ENCODE data around the gene EPB41. TPM values are rescaled to one million over a fixed set of nuclear protein-coding genes. Genes with fewer than 3 reads are reported as not detected.

The EPB41 gene
- total and polyA plus RNA-seq, 2 of the 8 experiments (the other 6 are each of a cell fraction or from before 2014, with no cell fraction given), result 36.7 to 109 TPM

GRCh38 chr1:28886731-28887418 lies 27.5 kb upstream of the EPB41 start (continued):
- TF ChIP-seq POLR2AphosphoS5 (IDR thresholded peaks at IDR 0.05; ENCODE audit: low read depth, low read length) (no peak), SIX5 (IDR thresholded peaks at IDR 0.05; ENCODE audit: low read depth, low read length) (no peak), NRF1 (IDR thresholded peaks at IDR 0.05; ENCODE audit: low read depth, low read length) (no peak), SUZ12 (IDR thresholded peaks at IDR 0.05; ENCODE audit: low read length) (no peak), TAF7 (optimal IDR thresholded peaks at IDR 0.05; ENCODE audit: borderline replicate concordance, low read depth, low read length) (peak; percentile 20), CBX8 (IDR thresholded peaks at IDR 0.05; ENCODE audit: borderline replicate concordance, low read depth, low read length) (no peak), USF2 (IDR thresholded peaks at IDR 0.05; ENCODE audit: low read length) (peak; percentile 42; the same call in 1 of the 2 replicates), TBP (IDR thresholded peaks at IDR 0.05; ENCODE audit: low read depth, low read length) (no peak), CHD7 (IDR thresholded peaks at IDR 0.05; ENCODE audit: insufficient replicate concordance, low read length) (no peak)
